Measurements from ENCODE around the gene ICAM4. TPM values are rescaled to one million over a fixed set of nuclear protein-coding genes. Genes with fewer than 3 reads are reported as not detected.

Gene ICAM4
- total and polyA plus RNA-seq, 2 of the 8 experiments (the other 6 are each of a cell fraction or from before 2014, with no cell fraction given): 1.5 to 4.1 TPM

DNA sequence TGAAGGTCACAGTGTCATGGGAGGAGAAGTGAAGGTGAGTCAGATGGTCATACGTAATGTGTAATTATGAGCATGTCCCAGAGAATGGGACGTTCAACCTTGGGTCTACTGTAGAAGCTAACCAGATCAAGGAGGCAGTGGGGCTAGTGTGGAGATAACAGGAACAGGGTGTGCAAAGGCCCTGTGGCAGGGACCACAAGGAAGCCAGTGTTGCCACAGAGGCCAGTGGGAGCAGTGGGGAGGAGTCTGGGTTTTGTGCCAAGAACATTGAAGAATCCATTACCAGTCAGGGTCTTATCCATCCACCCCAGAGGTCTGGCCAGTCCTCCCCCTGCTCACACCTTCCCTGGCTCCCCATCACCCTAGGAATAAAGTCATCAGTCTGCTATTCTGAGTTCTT is 31.4 kb upstream of the ICAM4 start:
- H3K27ac ChIP-seq (ENCODE audit: low read depth, low read length): no peak overlapping the region
- H2BK5ac ChIP-seq (ENCODE audit: low read depth, low read length): no peak overlapping the region
- H2BK15ac ChIP-seq (ENCODE audit: low read length): no peak overlapping the region
- peaks cover 0 to 6% (median 1%) of the 10 kb centered on the region in 4 experiments; a peak in 3 of 7 replicates for H3K4me1 ChIP-seq (replicated peaks in 1 of 4; ENCODE audit: control insufficient read depth in 3 of 4, insufficient read depth in 4 of 4, low read length in 3 of 4)
- H3K27me3 ChIP-seq (replicated peaks in 1 of 4; ENCODE audit: control insufficient read depth in 3 of 4, extremely low read depth in 1 of 4, insufficient read depth in 3 of 4, low read length in 3 of 4): no peaks in the 10 kb centered on the region
- no peak overlapping the region for H3K14ac ChIP-seq (ENCODE audit: insufficient read length)
- H4K91ac ChIP-seq (replicated peaks; ENCODE audit: insufficient read length, low read length): no peak overlapping the region
- peaks cover 0 to 10% of the 10 kb centered on the region in 2 experiments for H4K20me1 ChIP-seq (replicated peaks in 1 of 2; ENCODE audit: control insufficient read depth in 1 of 2, insufficient read depth in 2 of 2, low read length in 2 of 2)
- no peak overlapping the region for H2BK12ac ChIP-seq (ENCODE audit: low read depth, low read length)
- no peak overlapping the region for H3K23ac ChIP-seq (ENCODE audit: insufficient read length)
- DNase-seq (ENCODE audit: low read depth in 1 of 2, low spot score in 2 of 2) (no peak), FAIRE-seq (no peak)
- POLR2A ChIA-PET (ENCODE audit: partially characterized antibody): no interaction called here
- peaks cover 5% of the 10 kb centered on the region for H3K23me2 ChIP-seq (ENCODE audit: low read depth, low read length)
- peaks cover 0 to 9% of the 10 kb centered on the region in 2 experiments; a peak in 2 of 4 replicates for H3K79me2 ChIP-seq (ENCODE audit: control insufficient read depth in 1 of 2, insufficient read depth in 2 of 2, low read length in 2 of 2)
- H3K9ac ChIP-seq (replicated peaks in 1 of 4; ENCODE audit: extremely low read depth in 1 of 4, low read depth in 3 of 4, low read length in 3 of 4): no peak overlapping the region
- no peaks in the 10 kb centered on the region for H3K9me3 ChIP-seq (ENCODE audit: insufficient read depth in 2 of 2, low read depth in 1 of 2, low read length in 1 of 2)
- H2AFZ ChIP-seq (ENCODE audit: low read length): no peak overlapping the region
- no peak overlapping the region for H4K5ac ChIP-seq (ENCODE audit: insufficient read length, low read depth, low read length)
- H2BK20ac ChIP-seq (ENCODE audit: low read length): no peak overlapping the region
- no peak overlapping the region for H3K18ac ChIP-seq (ENCODE audit: extremely low read depth, low read length)
- no peak overlapping the region for H2BK120ac ChIP-seq (replicated peaks; ENCODE audit: low read depth, low read length)
- H3K56ac ChIP-seq (replicated peaks; ENCODE audit: insufficient read length, low read depth, low read length): no peak overlapping the region
- no peak overlapping the region for H3K4ac ChIP-seq (replicated peaks; ENCODE audit: insufficient read length, low read depth, low read length)
- no peak overlapping the region for H2AK5ac ChIP-seq (ENCODE audit: low read depth, low read length)
- H4K8ac ChIP-seq (ENCODE audit: extremely low read depth, insufficient read depth, low read length): no peak overlapping the region
- 82% methylated on average over 2 of the region's 2 CpGs; no CpG with 5 or more reads in 1 of the 2 experiments for WGBS, 2 experiments (ENCODE audit: extremely low coverage in 1 of 2, insufficient coverage in 1 of 2, insufficient read length in 1 of 2, insufficient replicate concordance in 2 of 2, low coverage in 1 of 2, low lambda C conversion rate in 2 of 2, missing lambda C conversion rate in 1 of 2)
- H3K4me2 ChIP-seq (ENCODE audit: insufficient read depth in 1 of 2, low read depth in 2 of 2, low read length in 2 of 2): no peak overlapping the region
- H3K79me1 ChIP-seq (ENCODE audit: low read depth, low read length): peaks cover 5% of the 10 kb centered on the region; the same call in 1 of the 2 replicates
- CTCF ChIA-PET (ENCODE audit: partially characterized antibody): interaction anchor here (1.6 to 5.4 kb wide), 3 partner anchors 133 to 169 kb away, joined by 3 to 68 read pairs (median 8); no protein-coding TSS in a partner anchor
- H3K36me3 ChIP-seq (ENCODE audit: control insufficient read depth in 2 of 4, insufficient read depth in 4 of 4, low read length in 3 of 4): peaks cover 4 to 26% (median 15%) of the 10 kb centered on the region in 4 experiments; a peak in 5 of 8 replicates
- H3K4me3 ChIP-seq (ENCODE audit: extremely low read depth in 1 of 4, insufficient read depth in 2 of 4, low read depth in 3 of 4, low read length in 4 of 4): no peak overlapping the region
- no peak for TF ChIP-seq YY1 (IDR thresholded peaks at IDR 0.05; ENCODE audit: low read depth, low read length)
- no peak for TF ChIP-seq POLR2A (IDR thresholded peaks at IDR 0.05; ENCODE audit: control extremely low read depth in 1 of 2, low read depth in 2 of 2, low read length in 2 of 2)
- no peak for TF ChIP-seq BACH1 (IDR thresholded peaks at IDR 0.05; ENCODE audit: low read length)
- TF ChIP-seq SAP30 (IDR thresholded peaks at IDR 0.05; ENCODE audit: insufficient read depth, insufficient replicate concordance, low read length): no peak
- TF ChIP-seq ASH2L (IDR thresholded peaks at IDR 0.05; ENCODE audit: low read length): no peak
- no peak for TF ChIP-seq JUND (IDR thresholded peaks at IDR 0.05; ENCODE audit: low read length)
- TF ChIP-seq NRF1 (IDR thresholded peaks at IDR 0.05; ENCODE audit: low read depth, low read length): no peak
- no peak for TF ChIP-seq RBBP5 (IDR thresholded peaks at IDR 0.05; ENCODE audit: borderline replicate concordance, low read depth, low read length)
- TF ChIP-seq CTCF (IDR thresholded peaks at IDR 0.05; ENCODE audit: control extremely low read depth in 1 of 3, insufficient read depth in 1 of 3, low read depth in 1 of 3, low read length in 3 of 3): no peak
- no peak for TF ChIP-seq CHD1 (IDR thresholded peaks at IDR 0.05; ENCODE audit: low read depth, low read length)
- no peak for TF ChIP-seq EGR1 (IDR thresholded peaks at IDR 0.05; ENCODE audit: borderline replicate concordance, low read depth, low read length)
- no peak for TF ChIP-seq PHF8 (conservative IDR thresholded peaks at IDR 0.05; ENCODE audit: low read depth, low read length)
- TF ChIP-seq SP4 (IDR thresholded peaks at IDR 0.05; ENCODE audit: low read length): no peak
